Activated naive CD8-positive, alpha-beta T cell treated with anti-CD3 and anti-CD28 coated beads, Interleukin-2, amount 10 ng/mL, durations not matched to agents 7 days and 5 days (primary cell): ENCODE data around the gene AQP5. TPM values are rescaled to one million over a fixed set of nuclear protein-coding genes. Genes with fewer than 3 reads are reported as not detected.
A peak's percentile ranks its signal among the peaks of the same experiment; 100 is the strongest.

Experiments
- ATAC-seq: fragments of 150-1000 bp; cut with Tn5 transposase; one replicate; pipeline ENCODE4 v1.10.0; 2021; ENCODE audit warnings: low read depth, moderate library complexity
- POLR2A ChIA-PET: fragments of 350-600 bp; sonication (Branson Sonifier 250); formaldehyde crosslinking; loops from one replicate; lab custom pipeline; 2021; ENCODE audit warnings: antibody characterized with exemption; lab: Charles Lee
- DNase-seq: peaks from one replicate; pipeline ENCODE4 v3.0.0; 2021
- H3K27ac Mint-ChIP-seq: one replicate; pipeline ENCODE4 v1.8.0; 2022; ENCODE audit warnings: mild to moderate bottlenecking, mixed read lengths
- H3K27me3 Mint-ChIP-seq: one replicate; pipeline ENCODE4 v1.8.0; 2022; ENCODE audit warnings: mild to moderate bottlenecking, moderate library complexity, mixed read lengths
- H3K36me3 Mint-ChIP-seq: one replicate; pipeline ENCODE4 v1.8.0; 2021; ENCODE audit warnings: mild to moderate bottlenecking, mixed read lengths
- H3K4me1 Mint-ChIP-seq: one replicate; pipeline ENCODE4 v1.8.0; 2021; ENCODE audit warnings: mixed read lengths
- H3K4me3 Mint-ChIP-seq: one replicate; pipeline ENCODE4 v1.8.0; 2022; ENCODE audit warnings: mild to moderate bottlenecking, moderate library complexity, mixed read lengths
- H3K9me3 Mint-ChIP-seq: one replicate; pipeline ENCODE4 v1.8.0; 2021; ENCODE audit warnings: mixed read lengths
- total RNA-seq, 2 experiments: library from RNA; stranded (reverse); gene quantifications; one replicate each; pipeline ENCODE4 v1.2.3, GENCODE V29; 2021

Gene AQP5
- total RNA-seq, 2 experiments from 2014 or later, result not detected

DNA sequence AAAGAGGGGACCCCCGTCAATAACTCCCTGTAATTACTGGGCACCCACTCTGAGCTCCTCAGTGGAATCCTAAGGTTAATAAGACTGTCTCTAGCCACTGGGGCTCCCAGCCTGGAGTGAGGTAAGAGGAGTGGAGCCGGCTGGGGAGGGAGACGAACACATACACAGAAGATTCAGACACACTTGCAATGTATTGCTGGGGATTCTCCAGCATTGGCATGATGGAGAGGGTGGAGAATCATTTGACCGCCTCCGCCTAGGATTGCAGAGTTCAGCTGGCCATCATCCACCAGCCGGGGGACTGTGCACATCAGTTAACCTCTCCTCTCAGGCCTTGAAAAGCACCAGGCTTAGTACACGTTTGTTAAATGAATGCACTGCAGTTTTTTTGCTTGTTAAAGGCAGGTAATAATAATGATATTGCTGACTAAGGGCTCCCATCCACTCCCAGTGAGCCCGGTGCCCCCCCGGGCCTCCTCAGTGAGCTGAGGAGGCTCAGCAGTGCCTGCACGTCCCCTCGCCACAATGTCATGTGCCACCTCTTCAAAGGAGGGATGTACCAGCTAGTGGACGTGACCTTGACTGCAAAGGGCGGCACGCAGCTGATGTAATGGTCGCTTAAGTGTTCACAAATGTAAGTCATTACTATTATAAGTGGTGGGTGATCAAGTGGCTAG lies 37.7 kb upstream of the AQP5 start:
- ATAC-seq (no peak), DNase-seq (peak; percentile 12)
- Mint-ChIP-seq H3K36me3 (no peaks in the 10 kb centered on the region), H3K27ac (no peak overlapping the region), H3K4me1 (no peaks in the 10 kb centered on the region), H3K9me3 (no peaks in the 10 kb centered on the region), H3K27me3 (peaks cover 5% of the 10 kb centered on the region), H3K4me3 (no peak overlapping the region)
- POLR2A ChIA-PET, result interaction anchor here (0.5 kb wide), 1 partner anchor 87 kb away, joined by 3 read pairs; no protein-coding TSS in a partner anchor

DNA sequence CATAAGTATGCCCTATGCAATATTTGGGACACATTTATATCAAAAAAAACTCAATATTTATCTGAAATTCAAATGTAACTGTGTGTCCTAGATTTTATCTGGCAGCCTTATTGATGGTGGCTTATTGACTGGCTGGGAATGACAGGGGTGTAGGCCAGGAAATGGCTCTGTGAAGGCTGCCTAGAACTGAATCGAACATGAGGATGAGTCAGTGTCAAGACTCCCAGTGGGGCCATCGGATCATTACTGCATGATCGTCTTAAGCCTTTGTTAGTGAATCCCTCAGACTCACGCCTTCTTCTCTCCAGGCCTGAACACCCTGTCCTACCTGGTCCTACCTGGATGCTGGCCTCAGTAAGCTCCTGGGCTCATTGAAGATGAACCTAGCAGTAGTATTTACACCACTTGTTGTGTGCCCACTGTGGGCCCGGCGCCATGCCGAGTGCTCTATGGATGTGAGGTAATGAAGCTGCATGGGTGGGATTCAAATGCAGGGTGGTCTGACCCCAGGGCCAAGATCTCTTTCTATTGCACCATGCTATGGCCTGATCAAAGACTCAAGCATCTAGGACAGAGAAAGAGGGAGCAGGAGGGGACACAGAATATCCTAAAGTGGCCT lies 36.9 kb upstream of the AQP5 start:
- ATAC-seq (no peak), DNase-seq (no peak)
- Mint-ChIP-seq H3K9me3 (no peaks in the 10 kb centered on the region), H3K36me3 (no peaks in the 10 kb centered on the region), H3K27me3 (peaks cover 5% of the 10 kb centered on the region), H3K4me3 (no peak overlapping the region), H3K4me1 (no peaks in the 10 kb centered on the region), H3K27ac (no peak overlapping the region)
- POLR2A ChIA-PET, result interaction anchor here (0.5 kb wide), 1 partner anchor 86 kb away, joined by 3 read pairs; no protein-coding TSS in a partner anchor

DNA sequence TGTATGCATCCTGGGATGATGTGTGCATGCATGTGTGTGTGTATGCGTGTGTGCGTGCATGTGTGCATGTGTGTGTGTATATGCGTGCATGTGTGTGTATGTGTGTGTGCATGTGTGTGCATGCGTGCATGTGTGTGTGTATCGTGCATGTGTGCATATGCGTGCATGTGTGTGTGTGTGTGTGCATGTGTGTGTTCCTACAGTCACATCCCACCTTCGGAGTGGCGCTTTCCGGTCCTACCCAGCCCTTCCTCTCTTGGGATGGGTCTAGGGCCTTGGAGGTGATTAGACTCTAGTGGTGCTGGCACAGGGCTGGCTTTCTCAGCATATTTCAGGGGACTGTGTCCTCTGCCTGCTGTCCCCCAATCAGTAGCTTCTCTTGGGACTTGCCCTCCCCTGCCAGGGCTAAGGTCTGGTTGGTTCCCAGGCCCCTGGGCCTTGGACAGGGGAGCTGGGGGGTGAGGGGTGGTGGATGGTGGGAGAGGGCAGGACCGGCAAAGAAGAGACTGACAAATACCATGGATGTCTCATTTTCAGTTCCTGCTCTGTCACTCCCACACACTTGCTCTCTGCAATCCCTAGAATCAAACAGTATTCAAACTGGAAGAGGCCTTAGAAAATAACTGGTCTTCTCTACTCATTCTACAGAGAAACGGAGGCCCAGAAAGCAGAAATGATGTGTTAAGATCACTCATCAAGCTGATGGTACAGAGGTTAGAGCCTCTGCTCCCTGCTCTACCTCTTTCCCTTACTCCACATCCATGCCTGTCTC lies 36.1 kb upstream of the AQP5 start:
- no peaks in the 10 kb centered on the region for H3K4me1 Mint-ChIP-seq
- ATAC-seq (no peak), DNase-seq (no peak)
- H3K4me3 Mint-ChIP-seq, result no peak overlapping the region
- POLR2A ChIA-PET, result no interaction called here
- no peaks in the 10 kb centered on the region for H3K36me3 Mint-ChIP-seq
- H3K9me3 Mint-ChIP-seq, result no peaks in the 10 kb centered on the region
- H3K27ac Mint-ChIP-seq, result no peak overlapping the region
- H3K27me3 Mint-ChIP-seq, result peaks cover 5% of the 10 kb centered on the region

DNA sequence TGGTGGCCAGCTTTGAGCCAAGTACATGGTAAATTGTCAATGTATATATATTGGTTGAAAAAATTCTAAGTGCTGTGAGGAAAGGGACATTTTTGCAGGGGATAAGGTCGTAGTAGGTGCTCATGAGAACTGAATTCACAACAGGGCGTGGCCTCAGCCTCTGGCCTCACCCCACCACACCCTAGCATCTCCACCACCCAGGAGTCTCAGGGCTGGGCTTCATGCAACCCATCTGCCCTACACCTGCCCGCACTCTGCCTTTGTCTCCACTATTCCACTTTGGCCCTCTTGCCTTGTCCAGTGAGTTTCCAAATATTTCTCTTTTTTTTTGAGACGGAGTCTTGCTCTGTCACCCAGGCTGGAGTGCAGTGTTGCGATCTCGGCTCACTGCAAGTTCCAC lies 33.2 kb upstream of the AQP5 start:
- Mint-ChIP-seq H3K27ac (no peak overlapping the region), H3K27me3 (peaks cover 5% of the 10 kb centered on the region), H3K9me3 (no peaks in the 10 kb centered on the region), H3K4me1 (no peaks in the 10 kb centered on the region), H3K36me3 (no peaks in the 10 kb centered on the region), H3K4me3 (no peak overlapping the region)
- POLR2A ChIA-PET, result no interaction called here
- no peak for ATAC-seq
- no peak for DNase-seq

DNA sequence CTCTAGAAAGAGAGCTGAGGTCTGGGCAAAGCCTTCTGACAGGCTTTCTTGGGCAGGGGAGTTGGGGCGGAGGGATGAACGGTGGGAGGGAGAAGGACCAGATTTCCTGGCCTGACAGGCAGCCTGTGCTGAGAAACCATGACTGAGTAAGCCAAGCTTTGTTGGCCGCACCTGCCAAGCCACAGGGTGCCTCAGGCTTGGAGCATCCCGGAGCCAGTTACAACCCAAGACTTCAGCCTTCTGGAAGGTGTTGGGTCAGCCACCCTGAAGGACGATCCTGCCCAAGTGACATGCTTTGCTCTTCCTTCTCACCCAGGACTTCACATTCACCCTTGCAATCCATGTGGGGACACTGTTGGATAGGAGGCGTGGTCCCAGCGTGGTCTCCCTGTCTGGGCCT lies 32.1 kb upstream of the AQP5 start:
- no peaks in the 10 kb centered on the region for H3K36me3 Mint-ChIP-seq
- H3K27me3 Mint-ChIP-seq, result peaks cover 7% of the 10 kb centered on the region
- H3K4me1 Mint-ChIP-seq, result no peaks in the 10 kb centered on the region
- H3K9me3 Mint-ChIP-seq, result no peaks in the 10 kb centered on the region
- POLR2A ChIA-PET, result no interaction called here
- no peak overlapping the region for H3K27ac Mint-ChIP-seq
- DNase-seq, result no peak
- H3K4me3 Mint-ChIP-seq, result no peak overlapping the region
- ATAC-seq, result no peak

DNA sequence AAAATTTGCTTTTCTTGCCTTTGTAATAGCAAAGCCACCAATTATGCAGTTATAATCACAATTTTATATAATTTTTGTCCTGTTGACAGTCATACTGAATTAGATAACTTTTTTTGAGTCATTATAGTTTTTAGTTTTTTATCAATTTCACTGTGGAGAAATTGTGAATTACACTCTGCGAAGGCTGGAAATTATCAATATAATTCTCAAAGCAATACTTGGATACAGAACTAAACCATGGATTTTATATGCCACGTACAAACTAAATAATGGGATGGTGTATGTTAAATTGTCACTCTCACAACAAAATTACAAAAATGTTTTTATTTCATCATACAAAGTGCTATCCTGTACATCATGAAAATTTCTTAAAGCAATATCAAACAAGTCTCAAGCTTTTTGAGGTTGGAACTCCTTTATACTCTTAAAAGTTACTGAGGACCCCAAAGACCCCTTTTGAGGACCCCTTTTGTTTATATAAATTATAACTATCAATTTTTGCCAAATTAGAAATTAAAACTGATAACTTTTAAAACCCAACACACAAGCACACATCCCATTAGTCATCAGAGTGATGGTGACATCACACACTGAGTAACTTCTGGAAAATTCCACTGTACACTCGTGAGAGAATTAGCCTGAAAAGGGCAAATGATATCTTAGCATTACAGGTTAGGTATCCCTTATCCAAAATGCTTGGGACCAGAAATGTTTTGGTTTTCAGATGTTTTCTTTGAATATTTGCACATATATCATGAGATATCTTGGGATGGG lies 31.0 kb upstream of the AQP5 start:
- Mint-ChIP-seq H3K9me3 (no peaks in the 10 kb centered on the region), H3K36me3 (no peaks in the 10 kb centered on the region), H3K27me3 (peaks cover 7% of the 10 kb centered on the region), H3K4me3 (no peak overlapping the region), H3K4me1 (no peaks in the 10 kb centered on the region), H3K27ac (no peak overlapping the region)
- DNase-seq (no peak), ATAC-seq (no peak)
- POLR2A ChIA-PET, result no interaction called here

DNA sequence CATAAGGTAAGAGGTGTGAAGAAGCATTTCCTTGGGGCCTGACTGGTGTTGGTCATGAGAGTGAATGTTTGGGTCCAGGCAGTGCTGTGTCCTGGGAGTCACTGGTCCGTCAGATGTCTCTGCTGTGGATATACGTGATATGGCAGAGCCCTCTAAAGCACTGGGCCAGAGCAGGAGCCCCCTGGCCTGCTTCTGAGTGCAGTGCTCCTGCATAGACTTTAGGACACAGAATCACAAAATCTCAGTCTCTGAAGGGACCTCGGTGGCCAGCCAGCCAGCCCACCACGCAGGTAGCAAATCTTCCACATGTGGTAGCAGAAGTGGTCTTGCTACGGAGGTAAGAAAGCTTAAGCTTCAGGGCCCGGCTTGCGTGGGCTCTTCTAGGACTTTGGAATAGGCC lies 29.6 kb upstream of the AQP5 start:
- no peak overlapping the region for H3K27ac Mint-ChIP-seq
- no peak overlapping the region for H3K4me3 Mint-ChIP-seq
- POLR2A ChIA-PET, result interaction anchor here (1.0 kb wide), 1 partner anchor 13 kb away, joined by 4 read pairs; no protein-coding TSS in a partner anchor
- DNase-seq, result no peak
- no peak for ATAC-seq
- peaks cover 10% of the 10 kb centered on the region for H3K27me3 Mint-ChIP-seq
- no peaks in the 10 kb centered on the region for H3K9me3 Mint-ChIP-seq
- no peaks in the 10 kb centered on the region for H3K36me3 Mint-ChIP-seq
- no peaks in the 10 kb centered on the region for H3K4me1 Mint-ChIP-seq

DNA sequence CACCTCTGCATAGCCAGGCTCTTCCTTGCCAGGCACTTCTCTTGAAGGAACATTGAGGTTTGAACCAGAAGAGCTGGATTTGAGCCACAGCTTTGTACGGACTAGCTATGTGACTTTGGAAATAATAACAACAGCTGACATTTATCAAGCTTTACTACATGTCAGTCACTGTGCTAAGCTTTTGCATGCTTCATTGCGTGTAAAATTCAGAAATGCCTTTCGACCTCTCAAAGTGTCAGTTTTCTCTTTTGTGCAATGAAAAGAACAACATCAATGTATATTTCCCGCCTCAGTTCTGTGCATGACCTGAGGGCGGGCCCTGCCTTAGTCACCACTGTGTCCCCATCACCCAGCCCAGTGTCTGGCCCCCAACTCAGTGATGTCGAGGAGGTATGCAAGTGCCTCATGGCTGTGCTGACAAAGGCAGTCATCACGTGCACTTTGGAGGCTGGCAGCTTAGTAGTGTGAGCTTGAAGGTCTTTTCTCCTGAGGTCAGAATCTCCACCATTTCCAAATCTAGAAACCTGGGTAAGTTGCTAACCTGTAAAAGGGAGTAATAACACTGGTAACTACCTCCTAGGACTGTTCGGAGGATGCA lies 29.0 kb upstream of the AQP5 start:
- no peaks in the 10 kb centered on the region for H3K9me3 Mint-ChIP-seq
- no peak overlapping the region for H3K4me3 Mint-ChIP-seq
- H3K4me1 Mint-ChIP-seq, result no peaks in the 10 kb centered on the region
- peaks cover 14% of the 10 kb centered on the region for H3K27me3 Mint-ChIP-seq
- ATAC-seq (no peak), DNase-seq (no peak)
- H3K27ac Mint-ChIP-seq, result no peak overlapping the region
- no peaks in the 10 kb centered on the region for H3K36me3 Mint-ChIP-seq
- POLR2A ChIA-PET, result no interaction called here

DNA sequence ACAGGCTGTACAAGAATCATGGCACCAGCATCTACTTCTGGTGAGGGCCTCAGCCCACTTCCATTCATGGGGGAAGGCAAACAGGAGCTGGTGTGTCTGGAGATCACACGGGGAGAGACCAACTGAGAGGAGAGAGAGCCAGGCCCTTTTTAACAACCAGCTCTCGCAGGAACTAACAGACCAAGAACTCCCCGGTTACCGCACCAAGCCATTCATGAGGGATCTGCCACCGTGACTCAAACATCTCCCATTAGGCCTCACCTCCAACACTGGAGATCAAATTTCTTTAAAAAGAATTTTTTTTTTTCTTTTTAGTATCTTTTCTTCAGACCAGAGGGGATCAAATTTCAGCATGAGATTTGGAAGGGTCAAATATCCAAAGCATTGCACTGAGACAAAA lies 27.9 kb upstream of the AQP5 start:
- no peaks in the 10 kb centered on the region for H3K36me3 Mint-ChIP-seq
- DNase-seq, result peak; percentile 2

DNA sequence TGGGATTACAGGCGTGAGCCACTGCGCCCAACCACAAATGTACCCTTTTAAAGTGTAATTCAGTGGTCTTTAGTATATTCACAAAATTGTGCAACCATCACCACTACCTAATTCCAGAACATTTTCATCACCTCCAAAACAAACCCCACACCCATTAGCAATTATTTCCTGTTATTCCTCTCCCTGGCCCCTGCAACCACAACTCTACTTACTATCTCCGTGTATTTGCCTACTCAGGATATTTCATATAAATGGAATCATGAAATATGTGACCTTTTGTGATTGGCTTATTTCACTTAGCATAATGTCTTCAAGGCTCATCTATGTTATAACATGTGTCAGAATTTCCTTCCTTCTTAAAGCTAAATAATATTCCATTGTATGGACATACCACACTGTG lies 27.2 kb upstream of the AQP5 start:
- no peak for DNase-seq
- POLR2A ChIA-PET, result no interaction called here
- Mint-ChIP-seq H3K36me3 (no peaks in the 10 kb centered on the region), H3K9me3 (no peaks in the 10 kb centered on the region), H3K27me3 (peaks cover 14% of the 10 kb centered on the region), H3K27ac (no peak overlapping the region), H3K4me1 (no peaks in the 10 kb centered on the region), H3K4me3 (no peak overlapping the region)
- ATAC-seq, result no peak

More for the DNA sequence above, 27.9 kb upstream of the AQP5 start:
- H3K4me3 Mint-ChIP-seq, result no peak overlapping the region
- peaks cover 14% of the 10 kb centered on the region for H3K27me3 Mint-ChIP-seq
- H3K4me1 Mint-ChIP-seq, result no peaks in the 10 kb centered on the region
- ATAC-seq, result no peak
- no peaks in the 10 kb centered on the region for H3K9me3 Mint-ChIP-seq
- POLR2A ChIA-PET, result no interaction called here
- H3K27ac Mint-ChIP-seq, result no peak overlapping the region

DNA sequence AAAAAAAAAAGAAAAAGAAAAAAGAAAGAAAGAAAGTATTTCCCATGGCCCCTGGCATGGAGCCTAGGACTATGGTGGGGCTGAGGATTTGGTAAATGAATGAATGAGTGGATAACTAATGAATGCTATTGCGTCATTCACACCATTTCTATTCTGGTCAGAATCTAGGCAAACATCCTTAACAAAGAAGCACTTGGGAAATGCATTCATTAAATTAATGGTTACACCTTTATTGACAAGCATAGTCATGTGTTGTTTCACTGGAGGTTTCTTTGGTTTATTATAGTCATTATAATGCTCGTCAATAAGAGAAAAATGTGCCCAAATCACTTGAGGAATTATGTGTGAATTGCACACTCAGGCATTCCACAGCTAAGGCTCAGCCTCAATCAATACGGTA lies 24.7 kb upstream of the AQP5 start:
- Mint-ChIP-seq H3K27ac (no peak overlapping the region), H3K4me3 (no peak overlapping the region), H3K9me3 (no peaks in the 10 kb centered on the region), H3K4me1 (no peaks in the 10 kb centered on the region), H3K27me3 (peaks cover 13% of the 10 kb centered on the region), H3K36me3 (no peaks in the 10 kb centered on the region)
- DNase-seq, result no peak
- no peak for ATAC-seq
- POLR2A ChIA-PET, result no interaction called here

DNA sequence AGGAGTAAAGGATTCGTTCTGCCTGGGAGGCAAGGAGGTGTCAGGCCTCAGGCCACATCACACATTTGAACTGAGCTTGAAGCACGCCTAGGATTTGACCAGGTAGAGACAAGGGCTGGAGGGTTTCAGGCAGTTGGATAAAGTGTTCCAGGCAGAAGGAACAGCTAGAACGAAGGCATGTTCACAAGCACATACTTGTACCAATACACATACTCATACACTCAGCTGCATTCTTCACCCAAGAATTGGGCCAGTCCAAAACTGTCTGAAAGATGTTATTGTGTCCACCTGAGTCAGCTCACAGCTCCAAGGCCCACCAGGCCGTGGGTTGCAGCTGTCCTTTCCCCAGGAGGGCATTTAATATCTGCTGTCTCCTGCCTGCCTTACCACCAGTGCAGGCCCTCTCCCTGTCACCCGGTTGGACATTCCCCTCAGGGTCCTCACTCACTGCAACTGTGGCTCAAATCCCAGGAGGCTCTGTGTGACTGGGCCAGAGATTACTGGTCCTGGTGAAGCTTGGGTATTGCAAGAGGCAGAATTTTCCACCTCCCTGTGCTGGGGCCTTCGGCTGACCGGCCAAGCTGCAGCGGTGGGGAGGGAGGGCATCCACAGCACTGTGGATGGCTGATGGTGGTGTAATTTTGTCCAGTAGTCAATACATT lies 23.9 kb upstream of the AQP5 start:
- ATAC-seq (no peak), DNase-seq (peak; percentile 16)
- Mint-ChIP-seq H3K27me3 (peaks cover 13% of the 10 kb centered on the region), H3K4me3 (no peak overlapping the region), H3K36me3 (no peaks in the 10 kb centered on the region), H3K27ac (no peak overlapping the region), H3K9me3 (no peaks in the 10 kb centered on the region), H3K4me1 (no peaks in the 10 kb centered on the region)
- POLR2A ChIA-PET, result interaction anchor here (0.6 kb wide), 1 partner anchor 474 kb away, joined by 4 read pairs; no protein-coding TSS in a partner anchor
